H1 (cell line): ENCODE results near the gene ACTG2. TPM values are rescaled to one million over a fixed set of nuclear protein-coding genes. Genes with fewer than 3 reads are reported as not detected.
A peak's percentile ranks its signal among the peaks of the same experiment; 100 is the strongest.

ENCODE experiments used
- ASH2L ChIP-seq: fragments of 200-600, 300-600 bp; sonication (generic); IDR thresholded peaks from one replicate; pipeline ENCODE4 v1.7.1; 2017; ENCODE audit warnings: low read length
- BRCA1 ChIP-seq: IDR thresholded peaks from 2 replicates; pipeline ENCODE4 v1.6.1; 2012; ENCODE audit warnings: low read depth, low read length, improper control_type of control experiment
- CEBPB ChIP-seq: IDR thresholded peaks from 2 replicates; pipeline ENCODE4 v1.6.1; 2012; ENCODE audit warnings: low read depth, low read length
- CHD1 ChIP-seq: IDR thresholded peaks from 2 replicates; pipeline ENCODE4 v1.6.1; 2012; ENCODE audit warnings: low read depth, low read length, improper control_type of control experiment
- CREB1 ChIP-seq: IDR thresholded peaks from 2 replicates; pipeline ENCODE4 v1.6.1; 2012; ENCODE audit warnings: inconsistent platforms
- GABPA ChIP-seq: IDR thresholded peaks from 2 replicates; pipeline ENCODE4 v1.6.1; 2011; ENCODE audit warnings: mild to moderate bottlenecking, low read length, moderate library complexity, borderline replicate concordance; ENCODE audit not compliant: insufficient read depth
- HDAC6 ChIP-seq: IDR thresholded peaks from one replicate; pipeline ENCODE4 v1.7.1; 2012; ENCODE audit warnings: low read depth, mild to moderate bottlenecking, inconsistent platforms, low read length, moderate library complexity
- JUND ChIP-seq: IDR thresholded peaks from 2 replicates; pipeline ENCODE4 v1.6.1; 2011; ENCODE audit warnings: mild to moderate bottlenecking, improper control_type of control experiment, low read length
- KDM1A ChIP-seq: fragments of 200-600, 300-600 bp; sonication (generic); IDR thresholded peaks from 2 replicates; pipeline ENCODE4 v1.7.1; 2016; ENCODE audit warnings: mild to moderate bottlenecking, low read length, borderline replicate concordance
- KDM4A ChIP-seq: IDR thresholded peaks from one replicate; pipeline ENCODE4 v1.7.1; 2012; ENCODE audit warnings: low read depth, mild to moderate bottlenecking, moderate library complexity, low read length, inconsistent platforms; ENCODE audit not compliant: severe bottlenecking
- PHF8 ChIP-seq: fragments of 200-600 bp; sonication (generic); conservative IDR thresholded peaks from 2 replicates; pipeline ENCODE4 v1.7.1; 2012; ENCODE audit warnings: low read depth, mild to moderate bottlenecking, inconsistent platforms, low read length, moderate library complexity
- POLR2A ChIP-seq, 2 experiments: IDR thresholded peaks; 1 replicate in 1 of 2; 2 replicates in 1 of 2; pipeline ENCODE4 v1.6.1; 2011; ENCODE audit warnings: low read depth in 2 of 2, low read length in 2 of 2, mild to moderate bottlenecking in 2 of 2; ENCODE audit errors: control extremely low read depth in 1 of 2
- POLR2AphosphoS5 ChIP-seq: IDR thresholded peaks from 2 replicates; pipeline ENCODE4 v1.6.1; 2011; ENCODE audit warnings: low read depth, low read length
- RBBP5 ChIP-seq: IDR thresholded peaks from 2 replicates; pipeline ENCODE4 v1.7.1; 2012; ENCODE audit warnings: low read depth, mild to moderate bottlenecking, inconsistent platforms, low read length, moderate library complexity, borderline replicate concordance
- RXRA ChIP-seq: IDR thresholded peaks from 2 replicates; pipeline ENCODE4 v1.6.1; 2011; ENCODE audit warnings: low read depth, mild to moderate bottlenecking, low read length, moderate library complexity; ENCODE audit not compliant: insufficient read depth
- SIN3A ChIP-seq, 2 experiments: IDR thresholded peaks in 1 of 2; conservative IDR thresholded peaks in 1 of 2; 2 replicates each; pipeline ENCODE4 v1.6.1; 2011 to 2012; ENCODE audit warnings: low read length in 2 of 2, improper control_type of control experiment in 1 of 2, low read depth in 1 of 2, mild to moderate bottlenecking in 1 of 2
- TBP ChIP-seq: IDR thresholded peaks from 2 replicates; pipeline ENCODE4 v1.6.1; 2011; ENCODE audit warnings: low read depth, low read length, improper control_type of control experiment
- YY1 ChIP-seq: IDR thresholded peaks from 2 replicates; pipeline ENCODE4 v1.6.1; 2011; ENCODE audit warnings: low read depth, mild to moderate bottlenecking, low read length
- polyA plus RNA-seq, 7 experiments: library from polyadenylated mRNA; depleted of rRNA in 3 of 7; stranded (reverse) in 5 of 7; unstranded in 2 of 7; fragments of >200 nt in 5 of 7; fragments of 200-250 nt in 2 of 7; gene quantifications; 1 replicate in 5 of 7; 2 replicates in 1 of 7; 4 replicates in 1 of 7; pipeline versions ENCODE4 v1.2.1 to v1.2.3, GENCODE V29; 2011 to 2013; ENCODE audit warnings: missing spikeins in 2 of 7, mixed read lengths in 2 of 7
- total RNA-seq: library from RNA; stranded (reverse); fragmentation: NEBNext Ultra II Directional; extraction: Animal tissue kit (Norgen Biotek cat#: 25700); gene quantifications from 2 replicates; pipeline ENCODE4 v1.2.1, GENCODE V29; 2021
- TF ChIP-seq, protein P1 (sequence below), 3 experiments: IDR thresholded peaks; 1 replicate in 2 of 3; 2 replicates in 1 of 3; pipeline versions ENCODE4 v1.5.1 to v1.6.1; 2011; ENCODE audit warnings: low read length in 3 of 3, mild to moderate bottlenecking in 3 of 3, inconsistent platforms in 2 of 3, low read depth in 1 of 3, moderate library complexity in 1 of 3; ENCODE audit not compliant: insufficient read depth in 1 of 3; ENCODE audit errors: control extremely low read depth in 1 of 3
- TF ChIP-seq, protein P2 (sequence below): IDR thresholded peaks from 2 replicates; pipeline ENCODE4 v1.6.1; 2012; ENCODE audit warnings: inconsistent platforms
- TF ChIP-seq, protein P3 (sequence below): IDR thresholded peaks from 2 replicates; pipeline ENCODE4 v1.6.1; 2012; ENCODE audit warnings: inconsistent platforms

ACTG2 gene
- total and polyA plus RNA-seq, 2 of the 8 experiments (the other 6 are each of a cell fraction or from before 2014, with no cell fraction given) = 6.2 to 13.7 TPM

DNA sequence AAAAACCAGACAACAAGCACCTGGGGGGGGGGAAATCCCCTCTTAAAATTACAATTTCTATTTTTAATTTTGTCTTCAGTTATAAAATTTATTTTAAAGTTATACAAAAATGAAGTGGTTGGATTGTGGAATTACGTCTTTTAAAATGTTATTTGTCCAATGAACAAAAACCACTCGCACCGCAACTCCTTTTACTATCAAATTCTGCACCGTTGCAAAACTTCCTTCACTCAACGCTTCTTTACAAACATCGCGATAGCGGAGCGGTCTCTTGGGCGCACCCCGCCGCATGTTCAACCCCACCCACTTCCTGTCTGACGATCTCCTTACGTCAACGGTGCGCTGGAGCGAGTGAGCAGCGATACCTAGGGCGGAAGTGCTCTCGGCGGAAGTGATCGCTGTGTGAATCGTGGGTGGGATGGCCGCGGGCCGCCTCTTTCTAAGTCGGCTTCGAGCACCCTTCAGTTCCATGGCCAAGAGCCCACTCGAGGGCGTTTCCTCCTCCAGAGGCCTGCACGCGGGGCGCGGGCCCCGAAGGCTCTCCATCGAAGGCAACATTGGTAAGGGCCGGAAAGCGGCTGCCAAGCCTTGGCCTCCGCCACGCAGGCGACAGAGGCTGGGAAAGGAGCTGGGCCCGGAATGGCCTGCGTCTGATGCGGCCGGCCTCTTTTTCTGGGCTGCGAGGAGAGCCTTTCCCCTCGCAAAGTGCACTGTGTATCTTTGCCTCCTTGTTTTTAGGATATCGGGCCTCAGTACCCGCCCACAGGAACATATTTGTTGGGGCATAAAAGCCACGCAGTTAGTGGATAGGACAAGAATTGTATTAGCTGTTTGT is 33.9 kb downstream of the ACTG2 start, which contains the start of gene DGUOK (continued):
- TF ChIP-seq, protein P1, sequence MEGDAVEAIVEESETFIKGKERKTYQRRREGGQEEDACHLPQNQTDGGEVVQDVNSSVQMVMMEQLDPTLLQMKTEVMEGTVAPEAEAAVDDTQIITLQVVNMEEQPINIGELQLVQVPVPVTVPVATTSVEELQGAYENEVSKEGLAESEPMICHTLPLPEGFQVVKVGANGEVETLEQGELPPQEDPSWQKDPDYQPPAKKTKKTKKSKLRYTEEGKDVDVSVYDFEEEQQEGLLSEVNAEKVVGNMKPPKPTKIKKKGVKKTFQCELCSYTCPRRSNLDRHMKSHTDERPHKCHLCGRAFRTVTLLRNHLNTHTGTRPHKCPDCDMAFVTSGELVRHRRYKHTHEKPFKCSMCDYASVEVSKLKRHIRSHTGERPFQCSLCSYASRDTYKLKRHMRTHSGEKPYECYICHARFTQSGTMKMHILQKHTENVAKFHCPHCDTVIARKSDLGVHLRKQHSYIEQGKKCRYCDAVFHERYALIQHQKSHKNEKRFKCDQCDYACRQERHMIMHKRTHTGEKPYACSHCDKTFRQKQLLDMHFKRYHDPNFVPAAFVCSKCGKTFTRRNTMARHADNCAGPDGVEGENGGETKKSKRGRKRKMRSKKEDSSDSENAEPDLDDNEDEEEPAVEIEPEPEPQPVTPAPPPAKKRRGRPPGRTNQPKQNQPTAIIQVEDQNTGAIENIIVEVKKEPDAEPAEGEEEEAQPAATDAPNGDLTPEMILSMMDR (IDR thresholded peaks at IDR 0.05; ENCODE audit: control extremely low read depth in 1 of 3, insufficient read depth in 1 of 3, low read depth in 1 of 3, low read length in 3 of 3) = no peak
- peak; percentile 86 for TF ChIP-seq TBP
- peak; percentile 94 for TF ChIP-seq PHF8
- no peak for TF ChIP-seq KDM1A
- peak; percentile 82 for TF ChIP-seq YY1
- no peak for TF ChIP-seq HDAC6
- TF ChIP-seq GABPA = peak; percentile 73; the same call in 1 of the 2 replicates
- peak; percentile 91 for TF ChIP-seq ASH2L
- peak; percentile 38; the same call in 1 of the 2 replicates for TF ChIP-seq JUND
- peak; percentile 87 for TF ChIP-seq BRCA1
- TF ChIP-seq RBBP5 = peak; percentile 90
- peak; percentile 98 for TF ChIP-seq POLR2AphosphoS5
- TF ChIP-seq CEBPB = peak; percentile 44; the same call in 1 of the 2 replicates
- TF ChIP-seq, protein P2, sequence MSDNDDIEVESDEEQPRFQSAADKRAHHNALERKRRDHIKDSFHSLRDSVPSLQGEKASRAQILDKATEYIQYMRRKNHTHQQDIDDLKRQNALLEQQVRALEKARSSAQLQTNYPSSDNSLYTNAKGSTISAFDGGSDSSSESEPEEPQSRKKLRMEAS = peak; percentile 67
- no peak for TF ChIP-seq RXRA
- TF ChIP-seq SIN3A (conservative IDR thresholded peaks at IDR 0.05 in 1 of 2, IDR thresholded peaks at IDR 0.05 in 1 of 2; ENCODE audit: low read depth in 1 of 2, low read length in 2 of 2) = peak in 1 of 2 experiments; percentile 84; a peak in 2 of 4 replicates
- TF ChIP-seq CREB1 = peak; percentile 97
- peak; percentile 83 for TF ChIP-seq KDM4A
- TF ChIP-seq, protein P3, sequence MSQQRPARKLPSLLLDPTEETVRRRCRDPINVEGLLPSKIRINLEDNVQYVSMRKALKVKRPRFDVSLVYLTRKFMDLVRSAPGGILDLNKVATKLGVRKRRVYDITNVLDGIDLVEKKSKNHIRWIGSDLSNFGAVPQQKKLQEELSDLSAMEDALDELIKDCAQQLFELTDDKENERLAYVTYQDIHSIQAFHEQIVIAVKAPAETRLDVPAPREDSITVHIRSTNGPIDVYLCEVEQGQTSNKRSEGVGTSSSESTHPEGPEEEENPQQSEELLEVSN = peak; percentile 20; the same call in 1 of the 2 replicates
- peak; percentile 86 to 97 for TF ChIP-seq POLR2A (IDR thresholded peaks at IDR 0.05; ENCODE audit: control extremely low read depth in 1 of 2, low read depth in 2 of 2, low read length in 2 of 2)
- no peak for TF ChIP-seq CHD1
